Mesendoderm (in vitro differentiated cells): ENCODE measurements around the gene PROKR1.

Experiments
- DNase-seq: peaks from one replicate; pipeline ENCODE4 v3.0.0; 2013
- H2AK5ac ChIP-seq: 2 replicates; pipeline ENCODE4 v1.6.1; 2013; ENCODE audit warnings: low read length, inconsistent platforms
- H2BK120ac ChIP-seq: 2 replicates; pipeline ENCODE4 v1.6.1; 2013; ENCODE audit warnings: low read depth, mild to moderate bottlenecking, low read length, moderate library complexity, mixed read lengths
- H2BK15ac ChIP-seq: replicated peaks from 2 replicates; pipeline ENCODE4 v1.6.1; 2013; ENCODE audit warnings: low read depth, mild to moderate bottlenecking, moderate library complexity
- H2BK5ac ChIP-seq: 2 replicates; pipeline ENCODE4 v1.6.1; 2013; ENCODE audit warnings: low read length, inconsistent platforms
- H3K18ac ChIP-seq: 2 replicates; pipeline ENCODE4 v1.6.1; 2013; ENCODE audit warnings: mild to moderate bottlenecking, low read length, mixed read lengths
- H3K23ac ChIP-seq: one replicate; pipeline ENCODE4 v1.6.1; 2013; ENCODE audit warnings: low read length
- H3K27ac ChIP-seq: 2 replicates; pipeline ENCODE4 v1.5.1; 2013; ENCODE audit warnings: low read depth, mild to moderate bottlenecking, inconsistent platforms, low read length, moderate library complexity
- H3K27me3 ChIP-seq: 2 replicates; pipeline ENCODE4 v1.6.1; 2013; ENCODE audit warnings: low read length, control low read depth, mild to moderate bottlenecking, inconsistent platforms; ENCODE audit not compliant: insufficient read depth, poor library complexity
- H3K36me3 ChIP-seq: 2 replicates; pipeline ENCODE4 v1.6.1; 2013; ENCODE audit warnings: low read length, inconsistent platforms; ENCODE audit not compliant: control insufficient read depth, insufficient read depth
- H3K4ac ChIP-seq: one replicate; pipeline ENCODE4 v1.6.1; 2013; ENCODE audit warnings: low read depth, mild to moderate bottlenecking, low read length, moderate library complexity
- H3K4me1 ChIP-seq: 2 replicates; pipeline ENCODE4 v1.6.1; 2013; ENCODE audit warnings: low read depth, low read length, inconsistent platforms; ENCODE audit not compliant: control insufficient read depth
- H3K4me2 ChIP-seq: 2 replicates; pipeline ENCODE4 v1.6.1; 2013; ENCODE audit warnings: low read length
- H3K4me3 ChIP-seq: 2 replicates; pipeline ENCODE4 v1.5.1; 2013; ENCODE audit warnings: mild to moderate bottlenecking, low read length
- H3K56ac ChIP-seq: one replicate; pipeline ENCODE4 v1.6.1; 2013; ENCODE audit warnings: low read length
- H3K79me1 ChIP-seq: 2 replicates; pipeline ENCODE4 v1.6.1; 2013; ENCODE audit warnings: low read length, inconsistent platforms
- H3K79me2 ChIP-seq: 2 replicates; pipeline ENCODE4 v1.6.1; 2013; ENCODE audit warnings: mild to moderate bottlenecking, low read length; ENCODE audit not compliant: control insufficient read depth, insufficient read depth
- H3K9ac ChIP-seq: 2 replicates; pipeline ENCODE4 v1.6.1; 2013; ENCODE audit warnings: low read length, inconsistent platforms
- H4K5ac ChIP-seq: one replicate; pipeline ENCODE4 v1.6.1; 2013; ENCODE audit warnings: low read length
- H4K8ac ChIP-seq: one replicate; pipeline ENCODE4 v1.6.1; 2013; ENCODE audit warnings: low read depth, mild to moderate bottlenecking, control low read depth, low read length, moderate library complexity
- WGBS: extraction: QIAGEN DNeasy Blood & Tissue Kit; methylation state at CpG from one replicate; pipeline ENCODE4 v1.1.7; 2013; ENCODE audit warnings: low lambda C conversion rate, missing lambda C conversion rate; ENCODE audit not compliant: insufficient coverage; ENCODE audit errors: extremely low coverage; 5-methylcytosine and 5-hydroxymethylcytosine counted together

Gene PROKR1

DNA sequence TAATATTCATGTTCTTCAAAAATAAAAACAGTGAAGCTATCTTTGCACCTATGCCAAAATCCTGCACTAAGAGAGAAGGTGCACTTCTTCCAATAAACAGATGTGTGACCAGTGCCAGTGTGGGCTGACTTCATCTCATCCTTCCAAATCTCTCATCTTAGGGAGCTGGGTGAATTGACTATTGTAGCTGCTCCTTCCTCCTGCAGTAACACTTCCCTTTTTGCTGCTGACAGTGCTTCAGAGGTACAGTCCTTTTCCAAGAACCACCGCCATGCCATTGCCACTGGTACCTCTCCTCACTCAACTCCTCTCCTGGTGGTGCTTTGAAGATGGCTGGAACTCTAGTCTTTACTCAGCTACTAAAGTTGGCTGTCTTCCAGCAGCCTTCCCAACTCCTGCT, 49.1 kb downstream of the PROKR1 start:
- no peak overlapping the region for H4K5ac ChIP-seq
- no peak overlapping the region for H3K4me2 ChIP-seq
- no CpG with 5 or more reads among the region's 1 CpG for WGBS
- no peak overlapping the region for H3K9ac ChIP-seq
- H2BK15ac ChIP-seq = no peak overlapping the region
- DNase-seq = no peak
- H3K27ac ChIP-seq = no peak overlapping the region
- H3K79me2 ChIP-seq = no peaks in the 10 kb centered on the region
- H3K79me1 ChIP-seq = no peaks in the 10 kb centered on the region
- no peak overlapping the region for H3K23ac ChIP-seq
- H3K36me3 ChIP-seq = no peaks in the 10 kb centered on the region
- no peak overlapping the region for H4K8ac ChIP-seq
- H3K27me3 ChIP-seq = no peaks in the 10 kb centered on the region
- H2BK5ac ChIP-seq = no peak overlapping the region
- H3K56ac ChIP-seq = no peak overlapping the region
- no peak overlapping the region for H3K18ac ChIP-seq
- H2AK5ac ChIP-seq = peak overlapping the region; percentile 6
- no peak overlapping the region for H3K4ac ChIP-seq
- H3K4me1 ChIP-seq = peaks cover 7% of the 10 kb centered on the region
- H2BK120ac ChIP-seq = no peak overlapping the region
- no peak overlapping the region for H3K4me3 ChIP-seq

DNA sequence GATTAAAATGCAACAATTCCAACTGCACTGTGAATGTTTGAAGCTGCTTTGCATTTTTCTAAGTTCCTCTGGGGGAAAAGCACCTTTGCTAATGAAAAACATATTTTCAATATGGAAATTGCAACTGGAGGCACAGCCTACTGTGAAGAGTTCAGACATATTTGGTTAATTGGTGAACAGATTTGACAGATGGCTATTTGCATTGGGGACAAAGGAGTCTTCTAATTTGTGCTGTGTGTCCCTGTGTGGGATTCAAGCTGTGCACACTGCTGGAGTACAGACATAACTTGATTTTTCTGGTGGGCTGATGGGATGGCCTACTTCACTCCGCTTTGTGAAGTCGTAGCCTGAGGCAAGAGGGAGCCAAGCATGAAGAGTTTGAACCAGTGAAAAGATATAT, 50.6 kb downstream of the PROKR1 start:
- no peak for DNase-seq

DNA sequence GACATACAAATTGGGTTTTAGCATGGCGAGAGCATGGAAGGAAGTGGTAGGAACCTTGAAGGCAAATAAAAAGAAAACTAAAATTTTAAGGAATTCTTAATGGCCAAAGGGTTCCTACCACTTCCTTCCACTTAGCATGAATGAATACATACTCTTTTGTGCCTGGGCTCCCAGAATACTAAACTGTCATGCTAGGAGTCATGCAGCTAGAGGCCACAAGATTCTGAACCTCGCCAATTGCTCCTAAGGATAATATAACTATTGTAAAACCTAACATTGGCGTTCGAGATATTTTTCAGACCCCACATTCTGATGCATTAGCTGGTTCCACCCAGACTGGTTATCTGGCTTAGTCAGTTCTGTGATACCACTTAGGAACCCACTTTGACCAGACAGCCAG, 52.6 kb downstream of the PROKR1 start:
- no peak overlapping the region for H3K9ac ChIP-seq
- no peak overlapping the region for H3K27ac ChIP-seq
- no peak overlapping the region for H4K8ac ChIP-seq
- H3K79me2 ChIP-seq = no peaks in the 10 kb centered on the region
- H2BK15ac ChIP-seq = no peak overlapping the region
- no CpG with 5 or more reads among the region's 4 CpGs for WGBS
- H3K18ac ChIP-seq = no peak overlapping the region
- no peak overlapping the region for H3K4me3 ChIP-seq
- no peak overlapping the region for H3K23ac ChIP-seq
- H2BK120ac ChIP-seq = no peak overlapping the region
- H3K36me3 ChIP-seq = no peaks in the 10 kb centered on the region
- no peak overlapping the region for H3K4ac ChIP-seq
- H3K4me1 ChIP-seq = no peaks in the 10 kb centered on the region
- no peaks in the 10 kb centered on the region for H3K79me1 ChIP-seq
- no peak overlapping the region for H3K4me2 ChIP-seq
- H4K5ac ChIP-seq = no peak overlapping the region
- DNase-seq = no peak
- H3K56ac ChIP-seq = no peak overlapping the region
- no peaks in the 10 kb centered on the region for H3K27me3 ChIP-seq
- H2AK5ac ChIP-seq = no peak overlapping the region
- H2BK5ac ChIP-seq = no peak overlapping the region

More for the DNA sequence above, 50.6 kb downstream of the PROKR1 start:
- H3K9ac ChIP-seq = no peak overlapping the region
- no peak overlapping the region for H3K4me2 ChIP-seq
- no peak overlapping the region for H2BK5ac ChIP-seq
- no peak overlapping the region for H3K27ac ChIP-seq
- no peak overlapping the region for H3K56ac ChIP-seq
- H3K4me1 ChIP-seq = peaks cover 7% of the 10 kb centered on the region
- no peak overlapping the region for H4K5ac ChIP-seq
- H2BK120ac ChIP-seq = no peak overlapping the region
- H2BK15ac ChIP-seq = no peak overlapping the region
- no peaks in the 10 kb centered on the region for H3K79me2 ChIP-seq
- no peak overlapping the region for H4K8ac ChIP-seq
- no peak overlapping the region for H2AK5ac ChIP-seq
- no peaks in the 10 kb centered on the region for H3K36me3 ChIP-seq
- H3K18ac ChIP-seq = no peak overlapping the region
- no peak overlapping the region for H3K23ac ChIP-seq
- H3K4ac ChIP-seq = no peak overlapping the region
- no peaks in the 10 kb centered on the region for H3K27me3 ChIP-seq
- H3K4me3 ChIP-seq = no peak overlapping the region
- no CpG with 5 or more reads among the region's 2 CpGs for WGBS
- H3K79me1 ChIP-seq = no peaks in the 10 kb centered on the region

- no peak overlapping the region for H3K27ac ChIP-seq
- no peak overlapping the region for H3K23ac ChIP-seq
- H4K5ac ChIP-seq = no peak overlapping the region
- no peak overlapping the region for H2BK15ac ChIP-seq
- H2BK120ac ChIP-seq = no peak overlapping the region
- no peaks in the 10 kb centered on the region for H3K79me2 ChIP-seq
- no peak overlapping the region for H4K8ac ChIP-seq
- H3K36me3 ChIP-seq = no peaks in the 10 kb centered on the region
- H3K9ac ChIP-seq = no peak overlapping the region
- no peaks in the 10 kb centered on the region for H3K27me3 ChIP-seq
- H2AK5ac ChIP-seq = no peak overlapping the region
- H3K4ac ChIP-seq = no peak overlapping the region
- H3K79me1 ChIP-seq = no peaks in the 10 kb centered on the region
- H3K4me2 ChIP-seq = no peak overlapping the region
- no peak overlapping the region for H3K4me3 ChIP-seq
- no peak overlapping the region for H3K18ac ChIP-seq
- H2BK5ac ChIP-seq = no peak overlapping the region
- H3K4me1 ChIP-seq = no peaks in the 10 kb centered on the region
- no peak overlapping the region for H3K56ac ChIP-seq
- DNase-seq = no peak
- WGBS = no CpG with 5 or more reads among the region's 2 CpGs
Measured at GRCh38 chr2:68696554-68696953, 53.2 kb downstream of the PROKR1 start.

GRCh38 chr2:68698567-68699377, 55.4 kb downstream of the PROKR1 start:
- H3K27ac ChIP-seq = no peak overlapping the region

DNA sequence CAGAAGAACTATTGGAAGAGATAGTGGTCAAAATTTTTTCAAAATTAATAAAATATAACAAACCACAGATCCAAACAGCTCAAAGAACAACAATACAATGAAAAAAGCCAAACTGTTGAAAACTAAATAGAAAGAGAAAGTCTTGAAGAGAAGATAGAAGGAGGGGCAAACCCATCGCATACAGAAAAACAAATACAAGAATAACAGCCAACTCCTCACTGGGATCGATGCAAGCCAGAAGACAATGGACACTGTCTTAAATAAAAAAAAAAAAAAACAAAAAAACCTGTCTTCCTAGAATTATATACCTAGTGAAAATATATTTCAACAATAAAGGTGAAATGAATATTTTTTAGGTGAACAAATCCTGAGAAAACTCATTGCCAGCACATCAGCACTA, 57.2 kb downstream of the PROKR1 start:
- Histone ChIP-seq H3K27ac (no peak overlapping the region), H3K79me1 (no peaks in the 10 kb centered on the region), H3K4ac (no peak overlapping the region), H2BK15ac (no peak overlapping the region), H3K36me3 (no peaks in the 10 kb centered on the region), H3K9ac (no peak overlapping the region), H3K4me1 (no peaks in the 10 kb centered on the region), H3K4me3 (no peak overlapping the region), H3K18ac (no peak overlapping the region), H3K27me3 (no peaks in the 10 kb centered on the region), H3K56ac (no peak overlapping the region), H3K79me2 (no peaks in the 10 kb centered on the region), H4K5ac (no peak overlapping the region), H2AK5ac (no peak overlapping the region), H4K8ac (no peak overlapping the region), H3K23ac (no peak overlapping the region), H3K4me2 (no peak overlapping the region), H2BK120ac (no peak overlapping the region), H2BK5ac (no peak overlapping the region)
- no CpG with 5 or more reads among the region's 2 CpGs for WGBS
- DNase-seq = no peak

More at GRCh38 chr2:68698567-68699377, 55.4 kb downstream of the PROKR1 start:
- Histone ChIP-seq H3K79me1 (no peaks in the 10 kb centered on the region), H4K5ac (no peak overlapping the region), H3K27me3 (no peaks in the 10 kb centered on the region), H2BK120ac (no peak overlapping the region), H3K36me3 (no peaks in the 10 kb centered on the region), H4K8ac (no peak overlapping the region), H2BK5ac (no peak overlapping the region), H3K4me3 (no peak overlapping the region), H3K9ac (no peak overlapping the region), H3K79me2 (no peaks in the 10 kb centered on the region), H3K4me2 (no peak overlapping the region), H3K4ac (no peak overlapping the region), H3K18ac (no peak overlapping the region), H2AK5ac (no peak overlapping the region), H3K4me1 (no peaks in the 10 kb centered on the region), H3K23ac (peak overlapping the region; percentile 57), H3K56ac (no peak overlapping the region), H2BK15ac (no peak overlapping the region)
- WGBS = no CpG with 5 or more reads among the region's 4 CpGs
- no peak for DNase-seq
